ENCODE results near the gene COL1A2.

The COL1A2 gene

DNA sequence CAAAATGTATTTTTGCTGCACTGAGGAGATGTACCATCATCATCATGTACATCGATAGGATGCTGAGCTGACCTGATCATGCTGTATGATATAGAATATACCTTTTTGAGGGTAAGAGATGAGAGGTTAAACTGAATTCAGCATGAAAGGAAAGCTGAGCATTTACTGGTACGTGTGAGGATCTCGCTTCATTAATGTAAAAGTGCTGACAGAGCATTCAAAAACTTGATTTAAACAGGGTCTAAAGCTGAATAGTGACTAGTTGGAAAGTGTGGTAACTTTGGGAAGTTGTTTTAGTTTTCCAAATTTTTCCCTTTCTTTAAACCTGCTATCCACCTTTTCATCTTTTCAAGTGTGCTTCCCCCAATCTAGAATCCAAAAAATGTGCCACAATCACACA, 28.5 kb upstream of the COL1A2 start:
- TF ChIP-seq, protein P1, sequence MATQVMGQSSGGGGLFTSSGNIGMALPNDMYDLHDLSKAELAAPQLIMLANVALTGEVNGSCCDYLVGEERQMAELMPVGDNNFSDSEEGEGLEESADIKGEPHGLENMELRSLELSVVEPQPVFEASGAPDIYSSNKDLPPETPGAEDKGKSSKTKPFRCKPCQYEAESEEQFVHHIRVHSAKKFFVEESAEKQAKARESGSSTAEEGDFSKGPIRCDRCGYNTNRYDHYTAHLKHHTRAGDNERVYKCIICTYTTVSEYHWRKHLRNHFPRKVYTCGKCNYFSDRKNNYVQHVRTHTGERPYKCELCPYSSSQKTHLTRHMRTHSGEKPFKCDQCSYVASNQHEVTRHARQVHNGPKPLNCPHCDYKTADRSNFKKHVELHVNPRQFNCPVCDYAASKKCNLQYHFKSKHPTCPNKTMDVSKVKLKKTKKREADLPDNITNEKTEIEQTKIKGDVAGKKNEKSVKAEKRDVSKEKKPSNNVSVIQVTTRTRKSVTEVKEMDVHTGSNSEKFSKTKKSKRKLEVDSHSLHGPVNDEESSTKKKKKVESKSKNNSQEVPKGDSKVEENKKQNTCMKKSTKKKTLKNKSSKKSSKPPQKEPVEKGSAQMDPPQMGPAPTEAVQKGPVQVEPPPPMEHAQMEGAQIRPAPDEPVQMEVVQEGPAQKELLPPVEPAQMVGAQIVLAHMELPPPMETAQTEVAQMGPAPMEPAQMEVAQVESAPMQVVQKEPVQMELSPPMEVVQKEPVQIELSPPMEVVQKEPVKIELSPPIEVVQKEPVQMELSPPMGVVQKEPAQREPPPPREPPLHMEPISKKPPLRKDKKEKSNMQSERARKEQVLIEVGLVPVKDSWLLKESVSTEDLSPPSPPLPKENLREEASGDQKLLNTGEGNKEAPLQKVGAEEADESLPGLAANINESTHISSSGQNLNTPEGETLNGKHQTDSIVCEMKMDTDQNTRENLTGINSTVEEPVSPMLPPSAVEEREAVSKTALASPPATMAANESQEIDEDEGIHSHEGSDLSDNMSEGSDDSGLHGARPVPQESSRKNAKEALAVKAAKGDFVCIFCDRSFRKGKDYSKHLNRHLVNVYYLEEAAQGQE (IDR thresholded peaks at IDR 0.05; ENCODE audit: low read depth): no peak
- TF ChIP-seq TAF1 (IDR thresholded peaks at IDR 0.05; ENCODE audit: low read depth): no peak
- no peak for TF ChIP-seq TCF12 (IDR thresholded peaks at IDR 0.05; ENCODE audit: low read depth)
- TF ChIP-seq, protein P2, sequence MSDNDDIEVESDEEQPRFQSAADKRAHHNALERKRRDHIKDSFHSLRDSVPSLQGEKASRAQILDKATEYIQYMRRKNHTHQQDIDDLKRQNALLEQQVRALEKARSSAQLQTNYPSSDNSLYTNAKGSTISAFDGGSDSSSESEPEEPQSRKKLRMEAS (IDR thresholded peaks at IDR 0.05): no peak
- TF ChIP-seq EP300 (IDR thresholded peaks at IDR 0.05; ENCODE audit: borderline replicate concordance): no peak
- TF ChIP-seq FOXM1 (IDR thresholded peaks at IDR 0.05; ENCODE audit: borderline replicate concordance, low read depth): no peak
- no peak for TF ChIP-seq YY1 (IDR thresholded peaks at IDR 0.05; ENCODE audit: low read depth)
- no peak for TF ChIP-seq TEAD4 (IDR thresholded peaks at IDR 0.05)
- no peak for TF ChIP-seq CREB1 (IDR thresholded peaks at IDR 0.05; ENCODE audit: low read depth)
- TF ChIP-seq, protein P3, sequence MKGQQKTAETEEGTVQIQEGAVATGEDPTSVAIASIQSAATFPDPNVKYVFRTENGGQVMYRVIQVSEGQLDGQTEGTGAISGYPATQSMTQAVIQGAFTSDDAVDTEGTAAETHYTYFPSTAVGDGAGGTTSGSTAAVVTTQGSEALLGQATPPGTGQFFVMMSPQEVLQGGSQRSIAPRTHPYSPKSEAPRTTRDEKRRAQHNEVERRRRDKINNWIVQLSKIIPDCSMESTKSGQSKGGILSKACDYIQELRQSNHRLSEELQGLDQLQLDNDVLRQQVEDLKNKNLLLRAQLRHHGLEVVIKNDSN (IDR thresholded peaks at IDR 0.05): no peak
- no peak for TF ChIP-seq NFIC (IDR thresholded peaks at IDR 0.05)
- TF ChIP-seq CEBPB (IDR thresholded peaks at IDR 0.05): no peak
- TF ChIP-seq RAD21 (IDR thresholded peaks at IDR 0.05; ENCODE audit: low read depth): no peak
- no peak for TF ChIP-seq ZBTB7A (IDR thresholded peaks at IDR 0.05; ENCODE audit: low read depth)
- TF ChIP-seq EGR1 (IDR thresholded peaks at IDR 0.05): no peak

DNA sequence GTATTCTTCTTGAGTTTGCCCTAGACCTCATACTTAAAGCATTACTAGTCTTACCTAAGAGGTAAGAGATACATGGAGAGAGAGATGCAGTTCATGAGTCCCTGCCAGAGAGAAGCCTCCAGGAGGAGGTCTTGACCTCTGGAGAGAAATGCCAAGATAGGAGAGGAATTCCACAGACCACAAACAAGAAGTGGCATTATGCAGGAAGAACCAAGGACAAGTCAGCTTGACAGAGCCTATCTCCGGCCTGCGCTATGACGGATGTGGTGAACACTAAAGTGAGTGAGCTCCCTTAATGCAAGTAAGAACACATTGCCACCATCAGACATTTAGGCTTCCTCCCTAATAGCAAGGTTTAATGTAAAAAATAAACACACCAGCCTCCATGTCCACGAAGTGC, 27.9 kb upstream of the COL1A2 start:
- no peak for TF ChIP-seq FOXM1 (IDR thresholded peaks at IDR 0.05; ENCODE audit: borderline replicate concordance, low read depth)
- no peak for TF ChIP-seq RAD21 (IDR thresholded peaks at IDR 0.05; ENCODE audit: low read depth)
- TF ChIP-seq ZBTB7A (IDR thresholded peaks at IDR 0.05; ENCODE audit: low read depth): no peak
- TF ChIP-seq NFIC (IDR thresholded peaks at IDR 0.05): no peak
- TF ChIP-seq CEBPB (IDR thresholded peaks at IDR 0.05): no peak
- TF ChIP-seq, protein P3 (IDR thresholded peaks at IDR 0.05): no peak
- TF ChIP-seq, protein P1 (IDR thresholded peaks at IDR 0.05; ENCODE audit: low read depth): no peak
- TF ChIP-seq EP300 (IDR thresholded peaks at IDR 0.05; ENCODE audit: borderline replicate concordance): no peak
- no peak for TF ChIP-seq TEAD4 (IDR thresholded peaks at IDR 0.05)
- no peak for TF ChIP-seq YY1 (IDR thresholded peaks at IDR 0.05; ENCODE audit: low read depth)
- no peak for TF ChIP-seq TCF12 (IDR thresholded peaks at IDR 0.05; ENCODE audit: low read depth)
- TF ChIP-seq EGR1 (IDR thresholded peaks at IDR 0.05): no peak
- TF ChIP-seq CREB1 (IDR thresholded peaks at IDR 0.05; ENCODE audit: low read depth): no peak
- TF ChIP-seq, protein P2 (IDR thresholded peaks at IDR 0.05): no peak
- no peak for TF ChIP-seq TAF1 (IDR thresholded peaks at IDR 0.05; ENCODE audit: low read depth)

DNA sequence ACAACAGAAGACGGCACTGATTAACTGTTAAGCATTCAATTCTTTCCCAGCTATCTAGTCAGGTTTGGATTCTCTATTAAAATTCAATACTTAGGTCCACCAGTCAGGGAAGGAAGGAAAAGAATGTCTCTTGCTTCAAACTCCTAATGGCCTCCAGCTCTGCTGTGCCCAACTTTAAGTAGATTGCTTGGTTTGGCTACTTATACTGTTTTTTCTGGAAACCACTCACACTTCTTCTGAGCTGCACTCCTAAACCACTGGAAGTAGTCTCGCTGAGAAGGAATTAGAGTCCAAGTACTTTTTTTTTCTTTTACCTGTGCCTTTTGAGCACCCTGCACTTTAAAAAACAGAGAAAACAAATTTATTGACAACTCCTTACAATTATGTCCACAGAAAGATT, 26.7 kb upstream of the COL1A2 start:
- TF ChIP-seq, protein P3 (IDR thresholded peaks at IDR 0.05): no peak
- TF ChIP-seq EGR1 (IDR thresholded peaks at IDR 0.05) (no peak), EP300 (IDR thresholded peaks at IDR 0.05; ENCODE audit: borderline replicate concordance) (no peak), TEAD4 (IDR thresholded peaks at IDR 0.05) (no peak), TCF12 (IDR thresholded peaks at IDR 0.05; ENCODE audit: low read depth) (no peak), RAD21 (IDR thresholded peaks at IDR 0.05; ENCODE audit: low read depth) (no peak), TAF1 (IDR thresholded peaks at IDR 0.05; ENCODE audit: low read depth) (no peak), ZBTB7A (IDR thresholded peaks at IDR 0.05; ENCODE audit: low read depth) (no peak), NFIC (IDR thresholded peaks at IDR 0.05) (no peak), YY1 (IDR thresholded peaks at IDR 0.05; ENCODE audit: low read depth) (no peak), FOXM1 (IDR thresholded peaks at IDR 0.05; ENCODE audit: borderline replicate concordance, low read depth) (no peak), CREB1 (IDR thresholded peaks at IDR 0.05; ENCODE audit: low read depth) (no peak), CEBPB (IDR thresholded peaks at IDR 0.05) (no peak)
- TF ChIP-seq, protein P1 (IDR thresholded peaks at IDR 0.05; ENCODE audit: low read depth): no peak
- TF ChIP-seq, protein P2 (IDR thresholded peaks at IDR 0.05): no peak
